HG03066 (cell line): ENCODE results near the gene LPCAT3.

Experiments
- ATAC-seq: cut with Tn5 transposase; IDR thresholded peaks from one replicate; pipeline ENCODE4 v1.9.1; 2021; ENCODE audit warnings: low read depth; ENCODE audit not compliant: unreplicated experiment

The LPCAT3 gene

DNA sequence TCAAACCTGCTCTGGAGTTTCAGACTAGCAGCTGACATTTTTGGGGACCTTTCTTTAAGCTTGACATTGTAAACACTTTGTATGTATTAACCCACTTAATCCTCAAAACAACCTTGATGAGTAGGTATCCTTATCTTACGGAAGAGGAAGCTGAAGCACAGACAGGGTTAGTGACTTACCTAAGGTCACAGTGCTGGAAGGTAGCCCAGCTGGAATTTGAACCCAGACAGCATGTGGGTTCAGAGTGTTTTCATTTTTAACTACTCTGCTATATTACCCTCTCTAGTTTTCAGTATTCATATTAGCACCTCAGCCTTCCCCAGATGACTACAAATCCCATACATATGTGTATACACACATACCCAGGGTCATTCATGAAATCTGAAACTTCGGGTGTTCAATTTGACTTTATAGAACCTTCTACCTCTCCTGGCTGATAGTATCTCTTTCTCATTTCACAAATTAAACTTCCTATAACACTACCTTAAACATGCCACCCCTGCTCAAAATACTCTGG, 13.9 kb downstream of the LPCAT3 start:
- no peak for ATAC-seq

GRCh38 chr12:7001921-7002591, 16.2 kb downstream of the LPCAT3 start:
- no peak for ATAC-seq

DNA sequence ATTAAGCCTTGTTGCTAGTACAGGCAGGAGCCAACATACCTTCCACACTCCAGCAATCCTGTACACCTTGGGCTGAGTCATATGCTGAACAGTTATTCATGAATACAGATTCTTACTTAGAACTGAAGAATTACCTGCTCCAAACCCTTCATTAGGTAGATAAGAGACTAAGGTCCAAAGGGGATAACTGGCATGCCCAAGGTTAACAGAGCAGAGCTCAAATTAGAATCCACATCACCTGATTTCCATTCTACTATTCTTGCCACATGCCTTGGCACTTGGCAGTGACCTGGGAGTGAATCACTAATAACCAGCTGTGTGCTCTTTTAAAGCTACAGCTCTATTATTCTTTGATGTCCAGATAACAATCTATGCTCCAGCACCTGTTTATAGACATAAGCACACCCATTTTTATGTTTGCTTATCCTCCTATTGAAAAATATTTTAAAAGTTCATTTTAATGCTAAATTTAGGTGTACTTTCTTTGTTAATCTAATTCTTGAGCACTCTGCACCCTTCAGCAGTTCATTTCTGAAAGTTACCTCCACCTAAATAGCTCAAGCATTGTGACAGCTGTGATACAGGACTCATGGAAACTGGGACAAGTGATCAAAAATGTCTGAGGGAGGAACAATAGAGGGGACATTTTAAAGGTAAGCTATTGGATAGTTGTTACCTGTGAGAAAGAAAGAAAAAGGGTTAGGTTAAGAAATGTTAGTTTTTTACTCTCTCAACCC, 19.4 kb downstream of the LPCAT3 start:
- no peak for ATAC-seq

- ATAC-seq: no peak
These were observed 22.2 kb downstream of the LPCAT3 start for GRCh38 chr12:6996040-6996441.

DNA sequence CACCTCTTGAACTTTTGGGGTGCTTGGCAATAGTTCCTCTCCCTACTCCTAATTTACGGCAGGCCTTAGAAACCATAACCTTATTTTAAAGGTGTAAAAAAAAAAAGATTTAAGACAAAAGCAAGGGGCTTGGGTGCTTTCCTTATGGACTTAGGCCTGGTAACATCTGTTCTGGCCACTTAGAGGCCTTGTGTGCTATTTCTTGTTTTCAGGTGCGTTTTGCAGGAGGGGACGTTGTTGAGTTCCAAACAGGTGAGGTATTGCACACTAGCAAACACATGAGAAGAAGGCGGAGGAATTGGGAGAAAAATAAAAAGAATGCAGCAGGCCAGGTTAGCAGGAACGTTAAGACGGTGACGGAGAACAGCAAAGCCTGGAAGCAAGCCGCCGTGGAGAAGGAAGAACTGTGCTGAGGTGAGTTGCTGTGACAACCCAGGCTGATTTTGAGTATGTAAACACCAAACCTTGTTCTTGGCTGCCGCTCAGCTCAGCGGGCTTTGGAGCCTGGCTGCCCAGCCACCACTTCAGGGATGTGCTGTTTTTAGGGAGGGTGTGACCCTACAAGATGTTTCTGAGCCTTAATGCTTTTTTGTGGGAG, 30.2 kb downstream of the LPCAT3 start:
- ATAC-seq: no peak

DNA sequence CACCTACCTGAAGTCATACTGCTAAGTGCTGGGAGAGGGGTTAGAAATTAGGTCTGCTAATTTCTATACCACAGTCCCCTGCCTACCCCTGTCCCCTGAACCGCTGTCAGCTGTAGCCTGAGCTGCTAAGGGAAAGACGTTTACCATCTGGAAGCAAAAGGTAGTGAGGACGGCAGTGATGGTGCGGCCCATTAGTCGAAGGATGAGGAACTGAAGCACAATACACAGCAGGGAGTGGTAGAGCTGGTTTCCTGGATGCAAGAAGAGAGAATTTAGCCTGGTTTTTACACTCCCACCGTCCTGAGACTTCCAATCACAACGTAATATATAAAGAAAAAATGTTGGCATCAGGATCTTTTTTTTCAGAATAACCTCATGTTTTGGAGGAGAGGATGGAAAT, 35.7 kb downstream of the LPCAT3 start:
- ATAC-seq: no peak

- no peak for ATAC-seq
These were observed 36.9 kb downstream of the LPCAT3 start for GRCh38 chr12:6981152-6982052.

DNA sequence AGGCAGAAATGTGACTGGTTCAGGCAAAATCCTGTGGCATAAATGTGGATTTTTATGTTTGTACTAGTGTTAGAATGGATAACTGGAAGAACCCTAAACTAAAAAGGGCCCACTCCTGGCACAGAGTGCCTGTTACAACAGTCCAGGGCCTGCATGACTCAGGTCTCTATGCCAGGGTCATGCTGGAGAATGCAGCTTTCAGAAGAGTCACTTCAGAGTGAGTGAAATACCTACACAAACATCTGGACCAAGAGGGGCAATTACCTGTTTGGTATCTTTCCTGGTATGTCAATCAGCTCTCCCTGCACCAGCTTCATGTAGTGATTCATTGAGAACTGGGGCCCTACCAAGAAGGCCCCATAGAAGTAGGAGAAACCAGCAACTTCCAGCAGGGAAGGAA, 37.5 kb downstream of the LPCAT3 start:
- no peak for ATAC-seq

DNA sequence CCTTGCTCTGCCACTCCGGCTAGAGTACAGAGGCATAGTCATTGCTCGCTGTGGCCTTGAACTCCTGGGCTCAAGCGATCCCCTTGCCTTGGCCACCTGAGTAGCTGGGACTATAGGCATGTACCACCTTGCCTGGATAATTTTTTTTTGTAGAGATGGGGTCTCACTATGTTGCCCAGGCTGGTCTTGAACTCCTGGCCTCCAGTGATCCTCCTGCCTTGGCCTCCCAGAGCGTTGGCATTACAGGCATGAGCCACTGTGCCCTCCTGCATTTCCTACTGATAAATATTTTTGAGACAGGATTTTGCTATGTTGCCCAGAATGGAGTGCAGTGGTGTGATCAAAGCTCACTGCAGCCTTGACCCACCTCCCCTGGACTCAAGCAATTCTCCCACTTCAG, 38.2 kb downstream of the LPCAT3 start:
- ATAC-seq: no peak

DNA sequence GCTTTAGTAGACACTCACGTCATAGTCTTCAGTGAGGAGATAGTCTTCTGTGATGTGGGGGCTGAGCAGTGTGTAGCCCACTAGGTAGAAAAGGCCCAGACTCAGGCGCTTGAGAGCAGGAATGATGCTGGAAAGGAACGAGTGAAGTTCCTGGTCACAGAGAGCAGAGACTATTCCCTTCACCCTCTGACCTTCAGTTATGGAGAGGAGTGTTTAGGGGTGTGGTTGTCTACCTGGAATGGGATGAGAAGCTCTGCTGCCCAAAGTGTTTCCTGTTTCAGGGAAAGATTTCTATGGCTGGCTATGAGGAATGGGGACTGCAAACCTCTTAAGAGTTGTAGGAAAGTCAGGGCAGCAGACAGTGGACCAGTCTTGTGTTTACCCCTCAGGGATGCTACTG, 38.8 kb downstream of the LPCAT3 start:
- no peak for ATAC-seq

DNA sequence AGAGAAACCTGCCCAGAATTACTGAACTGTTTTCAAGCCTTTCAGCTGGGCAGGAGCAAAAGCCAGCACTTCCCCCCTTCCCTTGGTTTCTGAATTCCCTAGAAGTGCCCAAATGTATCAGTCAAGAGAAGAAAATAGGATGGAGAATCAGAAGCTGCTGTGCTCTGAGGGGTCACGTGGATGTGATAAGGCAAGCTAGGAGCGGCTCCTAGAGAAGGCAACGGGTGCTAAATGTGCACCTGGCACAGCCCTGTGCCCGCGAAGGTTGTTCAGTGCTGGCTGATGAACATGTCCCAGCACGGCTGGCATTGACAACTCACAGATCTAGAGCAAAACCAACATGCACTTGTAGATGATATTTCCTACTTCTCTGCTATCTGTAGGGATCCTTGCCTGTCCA, 39.3 kb downstream of the LPCAT3 start:
- ATAC-seq: no peak

DNA sequence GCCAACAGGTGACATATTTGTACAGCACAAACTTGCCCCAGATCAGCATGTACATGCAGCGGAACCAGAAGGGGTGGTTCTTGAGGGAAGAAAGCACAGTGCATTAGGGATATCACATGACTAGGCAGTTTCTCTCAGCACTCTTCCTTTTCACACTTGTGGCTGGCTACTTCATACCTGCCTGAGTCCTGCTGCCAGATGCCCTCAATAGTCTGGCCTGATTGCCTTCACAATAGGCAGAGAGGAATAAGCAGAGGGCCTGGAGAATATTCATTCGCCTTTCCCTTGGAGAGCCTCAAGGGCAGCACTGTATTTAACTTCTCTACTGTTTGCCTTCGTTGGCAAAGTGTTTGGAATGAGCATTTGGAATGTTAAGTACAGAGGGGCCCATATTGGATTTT, 39.7 kb downstream of the LPCAT3 start:
- no peak for ATAC-seq

DNA sequence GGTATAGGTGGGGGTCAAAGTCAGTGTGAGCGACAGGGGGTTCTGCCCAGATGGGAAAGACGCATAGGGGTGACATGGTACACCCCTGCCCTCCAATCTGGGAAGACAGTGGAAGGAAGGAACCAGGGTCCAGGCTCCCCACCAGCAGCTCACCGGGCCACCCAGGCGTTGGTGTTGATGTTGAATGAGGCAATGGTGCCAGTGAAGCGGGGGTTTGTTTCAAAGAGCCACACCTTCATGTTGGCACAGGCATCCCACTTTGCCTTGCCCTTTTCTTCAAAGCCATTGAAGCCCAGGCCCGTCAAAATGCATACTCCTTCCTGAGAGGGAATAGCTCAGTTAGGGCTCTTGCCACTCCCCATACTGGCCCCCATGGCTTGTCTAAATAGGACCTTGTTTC, 40.1 kb downstream of the LPCAT3 start:
- no peak for ATAC-seq

GRCh38 chr12:6977653-6978052, 40.6 kb downstream of the LPCAT3 start:
- no peak for ATAC-seq

GRCh38 chr12:6975297-6976032, 42.8 kb downstream of the LPCAT3 start:
- ATAC-seq: no peak

- no peak for ATAC-seq
These were observed 44.1 kb downstream of the LPCAT3 start for GRCh38 chr12:6974180-6974579.

- ATAC-seq: no peak
These were observed 48.2 kb downstream of the LPCAT3 start for GRCh38 chr12:6970096-6970527.

DNA sequence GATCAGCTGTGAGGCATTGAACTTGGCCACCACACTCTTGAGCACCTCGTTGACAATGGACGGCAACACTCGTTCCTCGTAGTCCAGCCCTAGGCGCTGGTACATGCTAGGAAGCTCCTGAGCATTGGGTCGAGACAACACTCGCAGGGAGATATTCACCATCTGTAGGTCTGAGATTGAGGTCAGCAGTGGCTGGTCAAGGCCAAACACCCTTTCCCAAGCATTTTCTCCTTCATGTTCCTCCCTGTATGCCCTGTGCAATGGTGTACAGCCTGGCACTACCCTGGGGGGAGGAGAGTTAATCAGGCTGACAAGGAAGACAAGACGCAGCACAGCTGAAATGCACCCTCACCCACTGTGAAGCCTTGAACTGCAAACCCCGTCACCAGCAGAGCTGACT, 49.9 kb downstream of the LPCAT3 start:
- ATAC-seq: no peak

DNA sequence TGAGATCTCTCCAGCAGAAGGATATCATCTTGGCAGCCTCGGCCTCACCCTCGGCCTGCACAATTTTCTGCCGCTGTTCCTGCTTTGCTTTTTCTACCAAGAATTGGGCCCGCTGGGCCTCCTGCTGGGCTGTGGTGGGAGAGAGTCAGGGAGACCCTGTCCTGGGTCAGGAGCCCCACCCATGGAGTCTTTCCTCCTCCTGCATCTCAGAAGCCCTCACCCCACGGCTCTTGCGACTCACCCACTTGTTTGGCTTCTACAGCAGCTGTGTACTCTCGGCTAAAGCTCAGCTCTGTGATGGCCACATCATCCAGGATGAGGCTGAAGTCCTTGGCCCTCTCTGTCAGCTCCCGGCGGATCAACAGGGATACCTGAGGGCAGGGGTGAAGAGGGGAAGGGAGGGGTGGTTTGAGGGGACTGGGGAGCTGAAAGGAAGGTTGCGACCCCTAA, 50.6 kb downstream of the LPCAT3 start:
- ATAC-seq: no peak

DNA sequence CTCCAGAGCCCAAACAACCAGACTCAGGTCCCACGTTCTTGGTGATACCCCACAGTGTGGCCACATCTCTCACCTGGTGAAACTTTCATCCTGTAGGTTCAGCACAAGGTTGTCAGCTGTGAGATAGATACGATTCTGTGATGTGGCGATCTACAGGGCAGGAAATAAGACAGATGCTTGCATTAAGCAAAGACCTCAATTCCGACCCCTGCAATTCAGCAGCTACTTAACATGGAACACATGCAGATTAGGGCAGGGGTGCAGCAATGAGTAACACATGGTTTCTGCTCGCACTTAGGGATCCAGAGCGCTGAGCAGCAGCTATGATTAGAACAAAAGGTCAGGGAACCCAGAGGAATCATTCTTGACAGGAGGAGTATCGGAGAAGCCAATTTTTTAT, 51.9 kb downstream of the LPCAT3 start:
- ATAC-seq: no peak
